Measurements from ENCODE around the gene LRRC4C. TPM values are rescaled to one million over a fixed set of nuclear protein-coding genes. Genes with fewer than 3 reads are reported as not detected.
"Not testable (repeated sequence)": the region's sequence is repeated elsewhere in the genome, so short reads cannot be mapped to it uniquely, and the experiment has no call there.

The LRRC4C gene
- total RNA-seq, 2 donors from 2014 or later, result 2.7 to 2.8 TPM

DNA sequence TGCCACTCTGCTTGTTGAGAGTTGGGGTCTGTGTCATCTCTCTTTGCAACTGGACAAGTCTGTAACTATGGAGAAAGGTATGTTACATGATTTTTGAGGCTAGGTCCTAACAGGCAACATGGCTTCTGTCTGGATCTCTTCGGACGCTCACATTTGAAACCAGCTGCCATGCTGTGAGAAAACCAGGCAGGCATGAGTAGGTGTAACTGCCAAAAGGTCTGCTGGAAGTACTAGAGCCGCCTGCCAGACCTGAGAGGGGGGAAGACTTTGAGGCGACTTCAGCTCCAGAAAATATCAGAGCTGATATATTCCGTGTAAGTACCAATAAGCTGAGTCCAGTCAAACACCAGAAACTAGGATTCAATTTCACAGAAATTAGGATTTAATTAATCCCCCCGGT lies 579.5 kb downstream of the LRRC4C start:
- no peak for TF ChIP-seq CTCF (IDR thresholded peaks at IDR 0.05)
- no peaks in the 10 kb centered on the region for H3K4me1 ChIP-seq

GRCh38 chr11:40877981-40878380 lies 581.5 kb downstream of the LRRC4C start:
- no peak for DNase-seq (ENCODE audit: low spot score)
- no peak for TF ChIP-seq CTCF (IDR thresholded peaks at IDR 0.05)
- no peak overlapping the region for H3K27ac ChIP-seq

More for the DNA sequence above, 579.5 kb downstream of the LRRC4C start:
- no peak overlapping the region for H3K27ac ChIP-seq
- no peak for DNase-seq (ENCODE audit: low spot score)
- no peaks in the 10 kb centered on the region for H3K36me3 ChIP-seq
- H3K4me3 ChIP-seq, result no peak overlapping the region
- H3K9me3 ChIP-seq, result no peaks in the 10 kb centered on the region
- H3K27me3 ChIP-seq, result no peaks in the 10 kb centered on the region

DNA sequence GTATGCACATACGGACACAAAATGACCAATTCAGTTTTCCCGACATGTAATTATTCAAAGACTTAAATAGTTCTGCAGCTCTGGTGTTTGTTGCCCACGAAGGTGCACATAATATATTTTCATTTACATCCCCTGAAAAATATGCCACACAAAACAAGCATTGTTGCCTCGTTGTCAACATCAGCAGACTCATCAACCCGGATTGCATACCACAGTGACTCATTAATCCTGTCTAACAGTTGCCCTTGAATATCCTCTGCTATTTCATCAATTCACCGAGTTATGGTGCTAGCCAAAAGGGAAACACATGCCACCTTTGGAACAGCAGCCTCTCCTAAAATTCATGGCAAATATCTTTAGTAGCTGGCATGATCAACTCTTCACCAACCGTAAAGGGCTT lies 582.2 kb downstream of the LRRC4C start:
- no peak for DNase-seq (ENCODE audit: low spot score)
- Histone ChIP-seq H3K4me3 (no peak overlapping the region), H3K27me3 (no peaks in the 10 kb centered on the region), H3K36me3 (no peaks in the 10 kb centered on the region), H3K4me1 (no peaks in the 10 kb centered on the region), H3K9me3 (no peaks in the 10 kb centered on the region), H3K27ac (no peak overlapping the region)
- no peak for TF ChIP-seq CTCF (IDR thresholded peaks at IDR 0.05)

More at GRCh38 chr11:40877981-40878380, 581.5 kb downstream of the LRRC4C start:
- no peaks in the 10 kb centered on the region for H3K9me3 ChIP-seq
- no peak overlapping the region for H3K4me3 ChIP-seq
- no peaks in the 10 kb centered on the region for H3K4me1 ChIP-seq
- no peaks in the 10 kb centered on the region for H3K36me3 ChIP-seq
- no peaks in the 10 kb centered on the region for H3K27me3 ChIP-seq

- H3K36me3 ChIP-seq, result no peaks in the 10 kb centered on the region
- H3K27me3 ChIP-seq, result no peaks in the 10 kb centered on the region
- no peak for DNase-seq (ENCODE audit: low spot score)
- H3K4me3 ChIP-seq, result no peak overlapping the region
- H3K27ac ChIP-seq, result no peak overlapping the region
- H3K4me1 ChIP-seq, result no peaks in the 10 kb centered on the region
- no peaks in the 10 kb centered on the region for H3K9me3 ChIP-seq
- TF ChIP-seq CTCF (IDR thresholded peaks at IDR 0.05), result no peak
These were observed 591.3 kb downstream of the LRRC4C start for GRCh38 chr11:40867991-40868632.

DNA sequence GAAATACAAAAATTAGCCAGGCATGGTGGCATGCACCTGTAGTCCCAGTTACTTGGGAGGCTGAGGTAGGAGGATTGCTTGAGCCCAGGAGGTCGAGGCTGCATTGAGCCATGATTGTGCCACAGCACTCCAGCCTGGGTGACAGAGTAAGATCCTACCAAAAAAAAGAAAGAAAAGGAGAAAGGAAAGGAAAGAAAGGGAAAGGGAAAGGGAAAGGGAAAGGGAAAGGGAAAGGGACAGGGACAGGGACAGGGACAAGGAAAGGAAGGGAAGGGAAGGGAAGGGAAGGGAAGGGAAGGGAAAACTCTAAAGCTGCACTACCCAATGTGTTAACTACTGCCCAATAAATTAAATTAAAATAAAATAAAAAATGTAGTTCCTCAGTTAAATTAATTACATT lies 601.7 kb downstream of the LRRC4C start:
- not testable (repeated sequence) for H3K27ac ChIP-seq; H3K9me3 ChIP-seq; H3K4me1 ChIP-seq; H3K4me3 ChIP-seq; DNase-seq (ENCODE audit: low spot score); H3K27me3 ChIP-seq; H3K36me3 ChIP-seq

DNA sequence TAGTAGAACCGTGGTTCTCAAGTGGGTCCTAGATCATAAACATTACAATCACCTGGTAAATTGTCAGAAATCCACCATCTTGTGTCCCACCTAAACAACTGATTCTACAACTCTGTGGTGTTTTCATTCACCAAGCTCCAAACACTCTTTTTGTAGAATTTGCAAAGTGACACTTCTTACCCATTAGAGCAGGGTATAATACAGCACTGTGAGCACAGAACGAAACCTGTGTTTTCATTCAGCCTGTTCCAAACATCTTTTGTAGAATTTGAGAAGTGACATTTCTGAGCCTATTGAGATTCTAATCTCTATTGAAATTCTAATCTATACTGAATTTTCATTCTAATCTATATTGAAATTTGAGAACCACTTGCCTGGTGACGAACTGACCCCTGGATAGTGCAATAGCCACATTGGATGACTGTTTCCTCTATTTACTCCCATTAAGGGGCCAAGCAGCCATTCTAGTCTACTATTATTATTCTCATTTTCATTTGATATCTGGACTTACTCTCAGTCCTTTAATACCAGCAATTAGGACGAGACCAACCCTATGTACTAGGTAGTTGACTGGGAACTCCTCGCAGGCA lies 616.6 kb downstream of the LRRC4C start:
- H3K4me3 ChIP-seq, result no peak overlapping the region
- no peaks in the 10 kb centered on the region for H3K36me3 ChIP-seq
- H3K9me3 ChIP-seq, result peaks cover 0 to 4% of the 10 kb centered on the region in 2 donors
- no peak for DNase-seq (ENCODE audit: low spot score)
- no peaks in the 10 kb centered on the region for H3K4me1 ChIP-seq
- TF ChIP-seq CTCF (IDR thresholded peaks at IDR 0.05), result no peak
- no peaks in the 10 kb centered on the region for H3K27me3 ChIP-seq
- no peak overlapping the region for H3K27ac ChIP-seq

Measured in right atrium auricular region (tissue), 2 donors.